NCI-H187 (cell line): ENCODE measurements around the gene LYPLA2.
A peak's percentile ranks its signal among the peaks of the same experiment; 100 is the strongest.

Source experiments
- DNase-seq, 2 experiments: peaks; one replicate each; lab custom pipeline; 2025; lab: John Stamatoyannopoulos, UW

LYPLA2 gene

DNA sequence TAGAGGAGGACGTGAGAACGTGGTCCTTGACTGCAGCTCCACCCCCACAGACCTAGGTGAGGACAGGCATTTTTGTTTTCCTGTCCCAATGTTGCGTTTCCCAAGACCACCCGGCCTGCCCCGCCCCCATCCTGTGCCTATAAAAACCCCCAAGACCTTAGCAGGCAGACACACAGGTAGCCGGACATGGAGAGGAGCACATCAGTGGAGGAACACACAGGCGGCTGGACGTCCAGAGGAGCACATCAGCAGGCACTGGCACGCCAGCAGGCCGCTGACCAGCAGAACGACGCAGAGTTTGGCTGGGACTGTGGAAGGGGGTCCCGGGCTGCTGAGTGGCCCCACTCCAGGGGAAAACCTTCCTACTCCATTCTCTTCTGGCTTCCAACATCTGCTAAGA is 47.0 kb downstream of the LYPLA2 start:
- DNase-seq = no peak

DNA sequence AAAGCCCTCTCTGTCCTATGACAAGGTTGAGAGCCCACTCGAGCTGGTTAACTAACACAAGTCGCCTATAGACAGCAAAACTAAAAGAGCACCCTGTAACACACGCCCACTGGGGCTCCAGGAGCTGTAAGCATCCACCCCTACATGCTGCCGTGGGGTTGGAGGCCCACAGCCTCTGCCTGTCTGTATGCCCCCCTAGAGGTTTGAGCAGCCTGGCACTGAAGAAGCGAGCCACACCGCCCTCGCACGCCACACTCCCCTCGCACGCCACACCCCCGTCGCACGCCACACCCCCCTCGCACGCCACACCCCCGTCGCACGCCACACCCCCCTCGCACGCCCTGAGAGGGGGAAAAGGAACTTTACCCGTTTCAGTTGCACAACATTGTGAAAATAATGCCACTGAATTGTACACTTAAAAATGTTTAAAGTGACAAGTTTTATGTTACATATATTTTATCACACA is 47.5 kb downstream of the LYPLA2 start:
- peak in 1 of 2 experiments; percentile 6 for DNase-seq

GRCh38 chr1:23843644-23844043 is 52.7 kb downstream of the LYPLA2 start:
- DNase-seq = no peak
